Stimulated activated effector memory CD8-positive, alpha-beta T cell treated with anti-CD3 and anti-CD28 coated beads, Interleukin-12 subunit alpha, Interleukin-12 subunit beta, amount 100 ng/mL, for 72 hours (primary cell): ENCODE measurements around the gene KRT26.

Source experiments
- ATAC-seq: fragments of 150-1000 bp; cut with Tn5 transposase; 2 replicates; pipeline ENCODE4 v1.10.0; 2021
- DNase-seq, 2 donors: peaks; one replicate each; pipeline ENCODE4 v3.0.0; 2021 to 2022; ENCODE audit warnings: low spot score in 2 of 2
- H3K27ac Mint-ChIP-seq: one replicate; pipeline ENCODE4 v1.8.0; 2022; ENCODE audit warnings: mild to moderate bottlenecking, mixed read lengths
- H3K36me3 Mint-ChIP-seq: one replicate; pipeline ENCODE4 v1.8.0; 2022; ENCODE audit warnings: mild to moderate bottlenecking, mixed read lengths
- H3K4me1 Mint-ChIP-seq: one replicate; pipeline ENCODE4 v1.8.0; 2022; ENCODE audit warnings: mixed read lengths
- H3K4me3 Mint-ChIP-seq: one replicate; pipeline ENCODE4 v1.8.0; 2022; ENCODE audit warnings: mild to moderate bottlenecking, mixed read lengths
- H3K9me3 Mint-ChIP-seq: one replicate; pipeline ENCODE4 v1.8.0; 2022; ENCODE audit warnings: mixed read lengths

The KRT26 gene

DNA sequence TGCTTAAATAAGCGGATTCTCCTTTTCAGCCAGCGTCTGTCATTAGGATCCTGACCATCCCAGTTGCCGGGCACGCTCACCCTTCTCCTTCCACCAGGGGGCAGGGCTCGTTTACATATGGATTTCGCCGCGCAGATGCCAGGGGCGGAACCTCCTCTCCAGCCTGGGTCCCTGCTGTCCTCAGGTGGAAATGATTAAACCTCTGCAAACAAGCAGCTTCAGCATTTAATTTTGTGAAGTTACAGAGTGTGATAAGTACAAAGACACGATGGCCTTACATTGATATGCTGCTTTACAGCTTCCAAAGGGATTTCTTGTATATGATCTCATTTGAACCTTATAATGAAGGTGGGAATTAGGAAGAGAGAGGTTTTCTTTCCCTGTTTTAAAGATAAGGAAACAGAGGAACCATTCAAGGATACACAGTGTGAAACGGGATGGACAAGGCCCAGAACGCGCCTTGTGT is 31.6 kb upstream of the KRT26 start:
- H3K4me3 Mint-ChIP-seq, result no peak overlapping the region
- H3K27ac Mint-ChIP-seq, result no peak overlapping the region
- no peaks in the 10 kb centered on the region for H3K36me3 Mint-ChIP-seq
- ATAC-seq, result peak; percentile 93
- DNase-seq, result peak; percentile 68 to 85
- no peaks in the 10 kb centered on the region for H3K4me1 Mint-ChIP-seq
- no peaks in the 10 kb centered on the region for H3K9me3 Mint-ChIP-seq

DNA sequence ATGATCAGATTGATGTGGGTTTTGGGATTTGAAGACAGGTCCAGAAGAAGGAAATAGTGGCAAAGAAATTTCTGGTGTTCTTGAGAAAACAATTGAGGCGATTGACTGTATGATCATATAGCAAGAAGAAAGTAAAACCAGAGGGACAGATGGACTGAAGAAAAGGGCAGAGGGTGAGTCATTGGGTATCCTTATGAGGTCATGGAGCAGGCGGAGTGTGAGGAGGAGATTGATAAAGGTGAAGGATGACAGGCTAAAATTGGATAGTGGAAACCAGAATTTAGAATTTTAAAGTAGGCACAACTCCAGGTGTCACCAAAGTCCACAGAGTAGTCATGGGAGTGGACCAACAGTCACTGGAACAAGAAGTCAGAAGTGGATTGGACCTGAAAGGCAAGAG is 29.2 kb upstream of the KRT26 start:
- H3K36me3 Mint-ChIP-seq, result no peaks in the 10 kb centered on the region
- ATAC-seq, result no peak
- no peaks in the 10 kb centered on the region for H3K4me1 Mint-ChIP-seq
- no peak overlapping the region for H3K27ac Mint-ChIP-seq
- no peak overlapping the region for H3K4me3 Mint-ChIP-seq
- H3K9me3 Mint-ChIP-seq, result no peaks in the 10 kb centered on the region
- DNase-seq, result no peak

DNA sequence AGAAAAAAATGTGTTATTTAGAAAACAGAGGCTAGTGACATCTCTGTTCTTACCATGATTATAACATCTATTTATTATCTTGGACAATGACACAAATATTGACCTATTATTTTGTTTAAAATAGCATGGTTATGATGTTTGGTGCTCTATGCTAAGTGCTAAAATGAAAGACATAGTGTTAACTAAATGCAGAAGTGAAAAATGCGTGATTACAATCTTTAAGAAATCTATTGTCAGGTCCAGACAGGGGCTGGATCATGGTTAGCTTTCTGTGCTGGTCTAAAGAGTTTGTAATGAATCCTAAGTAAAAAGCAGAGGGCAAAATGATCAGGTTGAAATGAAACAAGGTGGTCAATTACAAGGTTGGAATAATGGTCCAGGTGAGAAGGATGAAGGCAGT is 28.4 kb upstream of the KRT26 start:
- H3K9me3 Mint-ChIP-seq, result no peaks in the 10 kb centered on the region
- H3K4me1 Mint-ChIP-seq, result no peaks in the 10 kb centered on the region
- ATAC-seq (no peak), DNase-seq (no peak)
- no peak overlapping the region for H3K27ac Mint-ChIP-seq
- H3K36me3 Mint-ChIP-seq, result no peaks in the 10 kb centered on the region
- H3K4me3 Mint-ChIP-seq, result no peak overlapping the region

DNA sequence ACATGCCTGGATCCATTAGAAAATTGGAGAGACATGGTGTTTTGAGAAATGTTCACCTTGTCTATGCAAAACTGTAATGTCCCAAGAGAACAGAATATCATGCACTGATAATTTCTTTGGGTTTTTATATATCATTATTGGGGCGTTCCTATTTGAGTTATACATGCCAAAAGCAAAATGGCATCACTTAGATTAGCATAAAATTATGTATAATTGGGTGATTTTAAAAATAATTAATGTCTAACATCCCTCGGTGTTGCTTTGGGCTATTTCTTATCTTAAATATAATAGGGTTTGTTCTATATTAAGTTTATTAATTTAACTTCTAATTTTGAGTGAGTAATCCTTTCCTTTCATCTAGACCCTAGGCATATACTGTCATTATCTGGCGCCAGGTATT is 27.9 kb upstream of the KRT26 start, which contains the start of gene KRT28:
Gene KRT28 (minus strand): TSS at position 101 of the 400 bp plus-strand sequence. CDS start 66 bp downstream, at position 35.
- Mint-ChIP-seq H3K9me3 (no peaks in the 10 kb centered on the region), H3K4me1 (no peaks in the 10 kb centered on the region), H3K27ac (no peak within 1 kb of the TSS), H3K4me3 (no peak within 1 kb of the TSS), H3K36me3 (no peaks in the 10 kb centered on the region)
- no peak for ATAC-seq
- DNase-seq, result no peak

DNA sequence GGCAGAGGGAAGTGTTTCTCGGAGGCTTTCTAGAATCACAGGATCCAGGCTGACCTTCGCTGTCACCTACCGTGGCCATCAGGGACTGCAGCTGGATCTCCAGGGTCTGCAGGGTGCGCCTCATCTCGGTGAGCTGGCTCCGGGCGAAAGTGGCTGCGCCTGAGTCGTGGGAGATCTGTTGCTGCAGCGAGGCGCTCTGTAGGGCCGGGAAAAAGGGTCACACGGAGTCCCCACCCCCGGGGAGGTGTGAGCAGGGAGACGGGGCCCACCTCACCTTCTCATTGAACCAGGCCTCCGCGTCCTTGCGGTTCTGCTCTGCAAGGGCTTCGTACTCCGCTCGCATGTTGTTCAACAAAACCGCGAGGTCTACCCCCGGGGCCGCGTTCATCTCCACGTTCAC is 24.8 kb upstream of the KRT26 start:
- DNase-seq (no peak), ATAC-seq (no peak)
- Mint-ChIP-seq H3K4me1 (no peaks in the 10 kb centered on the region), H3K36me3 (no peaks in the 10 kb centered on the region), H3K27ac (no peak overlapping the region), H3K4me3 (no peak overlapping the region), H3K9me3 (no peaks in the 10 kb centered on the region)

DNA sequence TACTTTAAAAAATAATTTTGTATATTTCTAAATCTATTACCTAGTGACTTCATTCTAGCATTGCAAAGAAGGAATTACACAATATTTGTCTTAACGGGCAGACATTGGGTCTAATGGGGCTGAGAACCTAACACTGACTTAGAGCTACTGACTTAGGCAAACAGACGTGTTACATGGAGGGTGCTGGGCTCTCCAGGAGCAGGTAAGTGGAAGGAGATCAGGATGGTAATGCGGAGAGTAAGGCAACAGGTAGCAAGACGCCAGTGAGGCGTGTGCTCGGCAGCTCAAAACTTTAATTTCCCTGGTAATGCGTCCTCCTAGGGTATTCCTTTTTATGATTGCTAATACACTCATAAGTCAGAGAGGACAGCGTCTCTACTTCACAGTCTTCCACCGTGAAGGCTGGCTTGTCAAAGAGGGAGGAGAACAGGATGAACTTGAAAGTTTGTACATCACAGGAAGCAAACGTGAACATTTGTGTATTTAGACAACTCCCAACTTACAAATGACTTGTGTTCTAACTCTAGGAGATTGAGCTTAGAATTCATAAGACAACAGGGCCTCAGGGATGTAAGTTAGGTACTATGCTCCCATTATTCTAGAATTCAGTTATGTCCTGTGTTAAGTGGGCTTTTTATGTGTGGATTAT is 23.1 kb upstream of the KRT26 start:
- no peak for DNase-seq
- no peak overlapping the region for H3K27ac Mint-ChIP-seq
- no peaks in the 10 kb centered on the region for H3K36me3 Mint-ChIP-seq
- H3K4me3 Mint-ChIP-seq, result no peak overlapping the region
- H3K4me1 Mint-ChIP-seq, result no peaks in the 10 kb centered on the region
- no peaks in the 10 kb centered on the region for H3K9me3 Mint-ChIP-seq
- no peak for ATAC-seq

DNA sequence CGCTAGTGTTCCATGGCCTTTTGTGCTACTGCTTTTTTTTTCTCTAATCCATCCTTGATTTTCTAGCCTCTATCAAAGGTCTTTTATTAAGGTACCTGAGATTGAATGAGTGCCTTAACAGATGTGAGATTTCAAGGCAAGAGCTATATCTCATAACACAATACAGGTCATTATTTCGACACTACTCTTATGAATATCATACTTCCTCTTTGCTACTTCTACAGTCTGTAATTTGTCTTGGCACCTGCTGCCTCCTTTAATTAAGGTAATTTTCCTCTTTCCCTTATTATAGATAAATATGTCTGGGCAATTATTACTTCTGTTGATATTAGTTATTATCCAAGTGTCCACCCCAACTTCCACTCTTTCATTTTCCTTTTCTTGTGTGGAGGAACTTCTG is 22.5 kb upstream of the KRT26 start:
- ATAC-seq (no peak), DNase-seq (no peak)
- Mint-ChIP-seq H3K27ac (no peak overlapping the region), H3K9me3 (no peaks in the 10 kb centered on the region), H3K36me3 (no peaks in the 10 kb centered on the region), H3K4me3 (no peak overlapping the region), H3K4me1 (no peaks in the 10 kb centered on the region)

DNA sequence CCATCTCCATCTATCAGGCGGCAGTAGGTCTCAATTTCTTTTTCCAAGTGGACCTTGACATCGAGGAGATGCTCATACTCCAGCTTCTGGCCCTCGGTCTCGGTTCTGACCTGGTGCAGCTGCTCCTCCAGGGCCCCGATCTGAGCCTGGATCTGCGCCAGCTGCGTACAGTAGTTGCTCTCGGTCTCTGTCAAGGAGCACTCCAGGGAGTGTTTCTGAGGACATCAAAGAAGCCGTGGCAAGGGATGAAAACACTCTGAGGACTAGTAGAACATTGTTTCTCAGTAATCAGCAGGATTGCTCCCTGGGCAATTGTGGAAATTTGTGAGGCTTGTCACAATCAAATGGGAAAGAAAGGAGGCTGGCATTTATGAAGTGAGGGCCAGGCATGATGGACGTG is 21.8 kb upstream of the KRT26 start:
- Mint-ChIP-seq H3K27ac (no peak overlapping the region), H3K36me3 (no peaks in the 10 kb centered on the region), H3K4me3 (no peak overlapping the region), H3K9me3 (no peaks in the 10 kb centered on the region), H3K4me1 (no peaks in the 10 kb centered on the region)
- DNase-seq (no peak), ATAC-seq (no peak)

DNA sequence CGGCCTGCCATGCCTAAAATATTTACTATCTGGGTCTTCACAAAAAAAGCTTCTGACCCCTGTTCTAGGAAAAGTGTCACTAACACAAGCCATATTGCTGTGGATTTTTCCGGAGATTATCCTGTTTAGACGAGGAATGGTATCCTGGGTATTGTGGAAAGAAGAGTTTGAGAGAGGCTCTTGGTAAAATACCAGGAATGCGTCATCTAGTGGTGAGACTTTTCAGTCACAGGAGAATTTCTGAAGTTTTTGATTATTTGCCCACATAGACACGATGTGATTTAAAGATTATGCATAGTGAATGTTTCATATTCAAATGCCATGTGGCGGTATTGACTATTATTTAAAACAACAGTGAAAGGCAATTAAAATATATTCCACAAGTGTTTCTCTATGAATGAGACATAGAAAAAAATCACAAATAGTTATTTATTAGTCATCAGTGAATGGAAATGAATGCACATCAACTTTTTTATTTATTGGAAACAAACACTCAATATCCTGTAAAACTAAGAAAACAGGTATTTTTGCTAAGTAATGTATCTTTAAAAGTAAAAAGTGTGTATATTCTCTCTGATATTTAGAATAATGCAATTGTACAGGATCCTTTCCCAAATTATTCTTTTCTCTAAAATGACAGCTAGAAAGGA is 19.9 kb upstream of the KRT26 start:
- no peaks in the 10 kb centered on the region for H3K9me3 Mint-ChIP-seq
- H3K36me3 Mint-ChIP-seq, result no peaks in the 10 kb centered on the region
- ATAC-seq (no peak), DNase-seq (no peak)
- H3K4me1 Mint-ChIP-seq, result no peaks in the 10 kb centered on the region
- H3K27ac Mint-ChIP-seq, result no peak overlapping the region
- H3K4me3 Mint-ChIP-seq, result no peak overlapping the region

DNA sequence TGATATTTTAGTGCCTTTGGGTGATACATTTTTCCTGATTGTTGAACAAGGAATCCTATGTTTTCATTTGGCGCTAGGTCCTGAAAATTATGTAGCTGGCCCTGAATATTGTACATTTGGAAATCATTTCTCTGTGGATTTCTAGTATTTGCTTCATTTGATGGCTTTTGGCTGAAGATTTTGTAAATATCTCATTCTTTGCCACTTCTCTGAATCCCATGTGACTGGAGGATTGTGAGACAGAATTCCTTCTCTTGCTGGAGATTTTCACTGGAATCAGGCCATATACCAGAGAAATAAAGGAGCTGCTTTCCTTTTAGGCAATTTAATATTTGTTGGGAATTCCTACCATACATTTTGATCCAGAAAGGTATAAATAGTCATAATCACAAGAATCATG is 19.1 kb upstream of the KRT26 start:
- no peak for DNase-seq
- Mint-ChIP-seq H3K4me3 (no peak overlapping the region), H3K4me1 (no peaks in the 10 kb centered on the region), H3K36me3 (no peaks in the 10 kb centered on the region), H3K27ac (no peak overlapping the region), H3K9me3 (no peaks in the 10 kb centered on the region)
- ATAC-seq, result no peak

DNA sequence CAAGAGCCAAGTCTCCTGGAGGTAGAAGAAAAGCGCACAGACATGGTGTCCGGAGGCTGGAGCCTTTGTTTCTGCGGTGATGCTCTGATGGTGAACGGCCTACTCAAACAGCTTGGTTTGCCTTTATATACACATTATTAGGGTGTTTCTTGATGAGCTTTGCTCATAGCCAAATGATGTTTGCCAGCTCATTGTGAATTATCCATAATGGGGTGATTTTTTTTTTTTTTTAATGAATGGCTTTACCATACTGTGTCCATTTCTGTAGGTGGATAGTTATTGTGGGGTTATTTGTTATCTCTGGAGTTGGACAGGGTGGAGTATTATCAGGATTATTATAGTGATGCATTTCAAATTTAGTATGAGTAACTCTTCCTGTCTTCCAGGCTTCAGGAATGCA is 10.4 kb upstream of the KRT26 start, which contains the start of gene KRT27:
Gene KRT27 (minus strand): TSS at position 101 of the 400 bp plus-strand sequence. CDS start 57 bp downstream, at position 44.
- Mint-ChIP-seq H3K4me1 (no peaks in the 10 kb centered on the region), H3K36me3 (no peaks in the 10 kb centered on the region), H3K27ac (no peak within 1 kb of the TSS), H3K9me3 (no peaks in the 10 kb centered on the region), H3K4me3 (no peak within 1 kb of the TSS)
- no peak for ATAC-seq
- no peak for DNase-seq

DNA sequence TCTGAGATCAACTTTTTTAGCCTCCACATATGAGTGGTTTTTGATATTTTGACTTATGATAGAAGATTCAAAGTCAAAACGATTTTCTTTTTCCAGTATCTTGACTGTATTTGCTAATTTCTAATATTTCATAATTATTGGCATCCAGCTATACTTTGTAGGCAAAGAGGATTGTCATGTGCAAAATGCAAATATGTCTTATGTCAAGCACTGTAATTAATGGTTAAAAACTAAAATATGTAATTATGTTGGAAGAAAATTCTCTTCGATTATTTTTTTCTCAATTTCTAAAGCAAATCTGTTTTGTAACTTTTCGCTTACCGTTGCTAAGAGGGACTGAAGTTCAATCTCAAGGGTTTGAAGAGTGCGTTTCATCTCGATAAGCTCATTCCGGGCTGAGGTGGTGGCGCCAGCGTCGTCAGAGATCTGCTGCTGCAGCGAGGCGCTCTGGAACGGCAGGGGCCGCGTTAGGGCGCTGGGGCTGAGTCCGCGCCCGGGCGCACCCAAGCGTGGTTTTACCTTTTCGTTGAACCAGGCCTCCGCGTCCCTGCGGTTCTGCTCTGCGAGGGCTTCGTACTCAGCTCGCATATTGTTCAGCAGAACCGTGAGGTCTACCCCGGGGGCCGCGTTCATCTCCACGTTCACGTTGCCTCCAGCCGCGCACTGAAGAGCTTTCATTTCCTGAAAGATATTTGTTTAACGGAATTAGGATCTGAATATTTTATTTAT is 7.3 kb upstream of the KRT26 start:
- Mint-ChIP-seq H3K4me3 (peak overlapping the region; percentile 28), H3K4me1 (no peaks in the 10 kb centered on the region), H3K27ac (no peak overlapping the region), H3K9me3 (no peaks in the 10 kb centered on the region), H3K36me3 (no peaks in the 10 kb centered on the region)
- DNase-seq (no peak), ATAC-seq (no peak)

DNA sequence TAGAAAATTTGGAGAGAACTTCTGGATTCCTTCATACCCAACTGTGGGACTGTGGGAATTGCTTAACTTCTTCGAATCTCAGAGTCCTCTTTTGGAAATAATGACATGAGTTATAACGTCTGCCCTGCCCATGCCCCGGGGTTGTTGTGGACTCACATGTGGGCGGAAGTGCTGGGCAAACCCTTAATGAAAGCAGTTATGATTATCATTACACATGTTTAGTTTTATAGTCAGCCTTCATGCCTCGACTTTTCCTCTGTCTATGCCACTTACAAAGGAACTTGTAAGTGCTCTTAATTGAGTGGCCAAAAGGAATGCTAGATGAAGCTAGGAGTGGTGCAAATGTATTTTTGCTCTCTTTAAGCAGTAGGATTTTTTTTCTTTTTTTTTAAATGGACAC is 6.5 kb upstream of the KRT26 start:
- H3K9me3 Mint-ChIP-seq, result no peaks in the 10 kb centered on the region
- DNase-seq, result no peak
- no peaks in the 10 kb centered on the region for H3K4me1 Mint-ChIP-seq
- no peak overlapping the region for H3K4me3 Mint-ChIP-seq
- H3K27ac Mint-ChIP-seq, result no peak overlapping the region
- no peaks in the 10 kb centered on the region for H3K36me3 Mint-ChIP-seq
- no peak for ATAC-seq

DNA sequence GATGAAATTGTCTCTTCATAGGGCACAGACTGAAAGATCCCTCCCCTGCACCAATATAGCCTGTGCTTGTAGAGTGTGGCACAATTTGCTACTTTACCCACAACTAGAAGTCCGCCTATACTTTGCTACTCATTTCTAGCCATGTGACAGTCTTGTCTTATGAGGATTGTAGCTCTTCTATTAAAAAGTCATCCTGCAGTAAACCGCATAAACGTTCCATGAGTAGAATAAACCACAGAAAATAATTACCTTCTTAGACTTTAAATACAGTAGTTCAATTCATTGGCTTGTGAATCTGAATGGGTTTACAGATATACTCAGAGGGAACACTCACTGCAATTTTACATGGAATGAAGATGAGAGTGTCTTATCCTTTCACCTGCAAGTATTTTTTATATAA is 6.0 kb upstream of the KRT26 start:
- Mint-ChIP-seq H3K36me3 (no peaks in the 10 kb centered on the region), H3K27ac (no peak overlapping the region), H3K9me3 (no peaks in the 10 kb centered on the region), H3K4me3 (no peak overlapping the region), H3K4me1 (no peaks in the 10 kb centered on the region)
- ATAC-seq, result no peak
- DNase-seq, result no peak

DNA sequence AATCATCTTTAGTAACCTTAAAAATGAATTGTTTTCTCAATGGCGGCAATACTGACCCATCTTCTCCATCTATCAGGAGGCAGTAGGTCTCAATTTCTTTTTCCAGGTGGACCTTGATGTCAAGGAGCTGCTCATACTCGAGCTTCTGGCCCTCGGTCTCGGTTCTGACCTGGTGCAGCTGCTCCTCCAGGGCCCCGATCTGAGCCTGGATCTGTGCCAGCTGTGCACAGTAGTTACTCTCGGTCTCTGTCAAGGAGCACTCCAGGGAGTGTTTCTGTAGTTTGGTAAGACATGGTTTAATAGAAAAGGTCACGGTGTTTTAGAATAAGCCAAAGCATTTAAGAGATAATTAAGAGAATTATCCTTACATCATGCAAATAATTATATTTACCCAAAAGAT is 5.5 kb upstream of the KRT26 start:
- no peaks in the 10 kb centered on the region for H3K9me3 Mint-ChIP-seq
- H3K36me3 Mint-ChIP-seq, result no peaks in the 10 kb centered on the region
- no peak overlapping the region for H3K4me3 Mint-ChIP-seq
- H3K4me1 Mint-ChIP-seq, result no peaks in the 10 kb centered on the region
- DNase-seq, result no peak
- H3K27ac Mint-ChIP-seq, result no peak overlapping the region
- ATAC-seq, result no peak

DNA sequence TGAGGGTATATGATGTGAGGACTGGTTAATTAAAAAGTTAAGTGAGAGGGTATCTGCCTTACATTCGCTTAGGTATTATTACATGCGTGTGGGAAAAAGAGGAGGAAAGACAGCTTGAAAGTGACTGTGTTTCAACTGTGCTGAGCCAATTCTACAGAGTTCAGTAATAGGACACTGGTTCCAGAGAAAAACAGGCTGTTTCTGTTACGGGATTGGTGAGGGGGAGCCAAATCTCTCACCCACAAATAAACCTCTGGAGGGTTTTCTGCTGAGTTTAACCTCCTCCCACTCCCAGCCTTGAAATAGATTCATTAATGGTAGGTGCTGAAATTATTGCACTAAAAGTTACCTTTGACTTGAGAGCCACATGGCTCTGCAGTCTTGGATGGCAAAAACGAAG is 3.9 kb upstream of the KRT26 start:
- H3K36me3 Mint-ChIP-seq, result no peaks in the 10 kb centered on the region
- ATAC-seq, result no peak
- no peak overlapping the region for H3K4me3 Mint-ChIP-seq
- H3K9me3 Mint-ChIP-seq, result no peaks in the 10 kb centered on the region
- no peak overlapping the region for H3K27ac Mint-ChIP-seq
- DNase-seq, result no peak
- H3K4me1 Mint-ChIP-seq, result no peaks in the 10 kb centered on the region
